Subcutaneous abdominal adipose tissue (tissue), 5 donors: ENCODE data around the gene ATP5F1C.
"Not testable (repeated sequence)": the region's sequence is repeated elsewhere in the genome, so short reads cannot be mapped to it uniquely, and the experiment has no call there.

ENCODE experiments used
- H3K27ac ChIP-seq: one replicate; pipeline ENCODE4 v1.7.0; 2013; ENCODE audit warnings: low read depth, mild to moderate bottlenecking, inconsistent platforms, low read length, moderate library complexity
- H3K27me3 ChIP-seq, 5 donors: one replicate each; pipeline ENCODE4 v1.7.0; 2013; ENCODE audit warnings: low read length in 5 of 5, inconsistent platforms in 1 of 5; ENCODE audit not compliant: control insufficient read depth in 5 of 5, insufficient read depth in 4 of 5
- H3K36me3 ChIP-seq, 5 donors: one replicate each; pipeline ENCODE4 v1.7.0; 2013; ENCODE audit warnings: low read length in 5 of 5; ENCODE audit not compliant: control insufficient read depth in 5 of 5, insufficient read depth in 5 of 5
- H3K4me1 ChIP-seq, 5 donors: one replicate each; pipeline ENCODE4 v1.7.0; 2013; ENCODE audit warnings: low read length in 5 of 5, mild to moderate bottlenecking in 3 of 5, moderate library complexity in 1 of 5; ENCODE audit not compliant: control insufficient read depth in 5 of 5, insufficient read depth in 5 of 5
- H3K4me3 ChIP-seq, 5 donors: one replicate each; pipeline ENCODE4 v1.7.0; 2013; ENCODE audit warnings: low read length in 5 of 5, low read depth in 1 of 5
- H3K9ac ChIP-seq, 5 donors: one replicate each; pipeline ENCODE4 v1.7.0; 2013; ENCODE audit warnings: low read length in 5 of 5, mild to moderate bottlenecking in 4 of 5, moderate library complexity in 3 of 5
- H3K9me3 ChIP-seq, 5 donors: one replicate each; pipeline ENCODE4 v1.7.0; 2013; ENCODE audit warnings: low read length in 5 of 5; ENCODE audit not compliant: control insufficient read depth in 5 of 5
- donor health status: healthy.
- donor health status: healthy.
- donor health status: healthy.
- donor health status: healthy.
- donor health status: healthy.

The ATP5F1C gene

GRCh38 chr10:7766241-7766640 is 21.7 kb upstream of the ATP5F1C start:
- no peaks in the 10 kb centered on the region for H3K27me3 ChIP-seq
- H3K9ac ChIP-seq = no peak overlapping the region
- no peak overlapping the region for H3K27ac ChIP-seq
- no peaks in the 10 kb centered on the region for H3K9me3 ChIP-seq
- H3K4me1 ChIP-seq = peaks cover 0 to 3% (median 0%) of the 10 kb centered on the region in 5 donors
- H3K36me3 ChIP-seq = peaks cover 53 to 76% (median 59%) of the 10 kb centered on the region in 5 donors
- H3K4me3 ChIP-seq = no peak overlapping the region

GRCh38 chr10:7767209-7767608 is 20.8 kb upstream of the ATP5F1C start:
- Histone ChIP-seq H3K9ac (no peak overlapping the region), H3K27ac (no peak overlapping the region), H3K27me3 (no peaks in the 10 kb centered on the region), H3K4me3 (no peak overlapping the region), H3K36me3 (peaks cover 49 to 75% (median 51%) of the 10 kb centered on the region in 5 donors), H3K4me1 (peaks cover 0 to 3% (median 0%) of the 10 kb centered on the region in 5 donors), H3K9me3 (no peaks in the 10 kb centered on the region)

GRCh38 chr10:7768417-7768816 is 19.6 kb upstream of the ATP5F1C start:
- peaks cover 0 to 3% (median 0%) of the 10 kb centered on the region in 5 donors for H3K4me1 ChIP-seq
- H3K36me3 ChIP-seq = peaks cover 41 to 73% (median 46%) of the 10 kb centered on the region in 5 donors
- no peak overlapping the region for H3K4me3 ChIP-seq
- no peaks in the 10 kb centered on the region for H3K27me3 ChIP-seq
- H3K9ac ChIP-seq = no peak overlapping the region
- H3K9me3 ChIP-seq = no peaks in the 10 kb centered on the region
- no peak overlapping the region for H3K27ac ChIP-seq

- Histone ChIP-seq H3K4me3 (no peak overlapping the region), H3K9ac (peak overlapping the region in 3 of 5 donors; percentile 1 to 35 (median 30)), H3K36me3 (peaks cover 20 to 70% (median 44%) of the 10 kb centered on the region in 5 donors), H3K9me3 (no peaks in the 10 kb centered on the region), H3K4me1 (peaks cover 0 to 8% (median 0%) of the 10 kb centered on the region in 5 donors), H3K27ac (no peak overlapping the region), H3K27me3 (no peaks in the 10 kb centered on the region)
Measured at GRCh38 chr10:7773845-7774801, 13.9 kb upstream of the ATP5F1C start.

GRCh38 chr10:7776777-7777176 is 11.2 kb upstream of the ATP5F1C start:
- Histone ChIP-seq H3K4me1 (peaks cover 0 to 8% (median 0%) of the 10 kb centered on the region in 5 donors), H3K27me3 (no peaks in the 10 kb centered on the region), H3K4me3 (no peak overlapping the region), H3K9me3 (no peaks in the 10 kb centered on the region), H3K27ac (no peak overlapping the region), H3K9ac (no peak overlapping the region), H3K36me3 (peaks cover 21 to 85% (median 54%) of the 10 kb centered on the region in 5 donors)

- not testable (repeated sequence) for H3K27ac ChIP-seq, H3K9ac ChIP-seq, H3K9me3 ChIP-seq, H3K4me3 ChIP-seq, H3K27me3 ChIP-seq
- H3K36me3 ChIP-seq = peaks cover 13 to 45% (median 31%) of the 10 kb centered on the region in 5 donors
- peaks cover 0 to 15% (median 10%) of the 10 kb centered on the region in 5 donors for H3K4me1 ChIP-seq
Measured at GRCh38 chr10:7782194-7782593, 5.8 kb upstream of the ATP5F1C start.

- H3K27ac ChIP-seq = peak overlapping the region; percentile 79
- no peaks in the 10 kb centered on the region for H3K27me3 ChIP-seq
- H3K4me1 ChIP-seq = peaks cover 2 to 39% (median 36%) of the 10 kb centered on the region in 5 donors
- H3K9me3 ChIP-seq = no peaks in the 10 kb centered on the region
- H3K4me3 ChIP-seq = peak overlapping the region in 4 of 5 donors; percentile 86 to 97 (median 96)
- peaks cover 0 to 3% (median 0%) of the 10 kb centered on the region in 5 donors for H3K36me3 ChIP-seq
- H3K9ac ChIP-seq = peak overlapping the region in 2 of 5 donors; percentile 98
Measured at GRCh38 chr10:7786430-7786829, 1.5 kb upstream of the ATP5F1C start.

- H3K4me1 ChIP-seq = peaks cover 2 to 39% (median 36%) of the 10 kb centered on the region in 5 donors
Measured at GRCh38 chr10:7787150-7787856, 674 bp upstream of the ATP5F1C start.

GRCh38 chr10:7788639-7789286 is 786 bp downstream of the ATP5F1C start:
- Histone ChIP-seq H3K27me3 (no peaks in the 10 kb centered on the region), H3K36me3 (peaks cover 0 to 8% (median 6%) of the 10 kb centered on the region in 5 donors), H3K9ac (peak overlapping the region; percentile 94 to 98 (median 98)), H3K9me3 (no peaks in the 10 kb centered on the region), H3K4me1 (peaks cover 2 to 41% (median 38%) of the 10 kb centered on the region in 5 donors), H3K27ac (peak overlapping the region; percentile 79), H3K4me3 (peak overlapping the region; percentile 96 to 99 (median 97))

More at GRCh38 chr10:7787150-7787856, 674 bp upstream of the ATP5F1C start:
- Histone ChIP-seq H3K27me3 (no peaks in the 10 kb centered on the region), H3K9me3 (no peaks in the 10 kb centered on the region), H3K4me3 (peak overlapping the region; percentile 91 to 99 (median 97)), H3K27ac (peak overlapping the region; percentile 79), H3K9ac (peak overlapping the region; percentile 91 to 98 (median 98)), H3K36me3 (peaks cover 0 to 3% (median 0%) of the 10 kb centered on the region in 5 donors)
